Measurements from ENCODE around the gene TEX53.

The TEX53 gene

GRCh38 chr9:114613919-114614318 lies 43.7 kb downstream of the TEX53 start:
- peak overlapping the region; percentile 92 for H3K4me3 ChIP-seq (ENCODE audit: low read length)
- peak overlapping the region; percentile 73; the same call in 1 of the 2 replicates for H3K27ac ChIP-seq (ENCODE audit: low read depth, low read length)
- H3F3A ChIP-seq (ENCODE audit: control insufficient read depth, insufficient read depth): peaks cover 13% of the 10 kb centered on the region
- H3K4me2 ChIP-seq (ENCODE audit: low read length): peak overlapping the region; percentile 89
- H3K9me2 ChIP-seq (replicated peaks; ENCODE audit: control insufficient read depth, low read length): no peaks in the 10 kb centered on the region
- H3K4me1 ChIP-seq (ENCODE audit: control insufficient read depth, low read length): peaks cover 79% of the 10 kb centered on the region
- H3K9me3 ChIP-seq (ENCODE audit: control insufficient read depth, insufficient read depth, low read length): no peaks in the 10 kb centered on the region
- peaks cover 34% of the 10 kb centered on the region for H3K36me3 ChIP-seq (ENCODE audit: control insufficient read depth, low read length)
- H3K27me3 ChIP-seq (ENCODE audit: control insufficient read depth, low read length): no peaks in the 10 kb centered on the region
- no peaks in the 10 kb centered on the region for H4K20me1 ChIP-seq (ENCODE audit: control insufficient read depth, insufficient read depth, low read depth, low read length)
- peaks cover 78% of the 10 kb centered on the region for H3K79me2 ChIP-seq (ENCODE audit: control insufficient read depth, low read length)
- TF ChIP-seq EZH2phosphoT487 (IDR thresholded peaks at IDR 0.05; ENCODE audit: borderline replicate concordance, low read length) (no peak), CTCF (IDR thresholded peaks at IDR 0.05; ENCODE audit: low read depth, low read length, poor library complexity, severe bottlenecking) (no peak)

DNA sequence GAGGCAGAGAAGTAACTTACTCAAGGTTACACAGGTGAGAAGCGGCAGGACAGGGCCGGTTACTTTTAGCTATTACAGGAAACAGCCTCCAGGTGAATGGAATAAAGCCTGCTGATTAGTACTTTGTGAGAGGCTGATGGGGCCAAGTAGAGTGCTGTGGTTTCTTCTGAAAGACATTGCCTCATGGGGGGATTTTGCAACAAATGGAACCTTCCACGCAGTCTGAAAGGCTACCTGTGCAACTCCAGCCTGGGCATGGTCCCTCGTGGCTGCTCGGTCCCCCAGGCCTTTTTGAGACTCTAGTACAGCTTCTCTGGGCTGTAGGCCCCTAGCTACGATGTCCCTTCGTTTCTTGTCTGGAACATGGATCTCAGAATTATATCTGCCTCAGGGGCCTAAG lies 44.5 kb downstream of the TEX53 start:
- TF ChIP-seq EZH2phosphoT487 (IDR thresholded peaks at IDR 0.05; ENCODE audit: borderline replicate concordance, low read length) (no peak), CTCF (IDR thresholded peaks at IDR 0.05; ENCODE audit: low read depth, low read length, poor library complexity, severe bottlenecking) (no peak)
- Histone ChIP-seq H3K27me3 (ENCODE audit: control insufficient read depth, low read length) (no peaks in the 10 kb centered on the region), H3K9me2 (replicated peaks; ENCODE audit: control insufficient read depth, low read length) (no peaks in the 10 kb centered on the region), H3K4me3 (ENCODE audit: low read length) (peak overlapping the region; percentile 92), H3K4me2 (ENCODE audit: low read length) (peak overlapping the region; percentile 89), H4K20me1 (ENCODE audit: control insufficient read depth, insufficient read depth, low read depth, low read length) (no peaks in the 10 kb centered on the region), H3K79me2 (ENCODE audit: control insufficient read depth, low read length) (peaks cover 70% of the 10 kb centered on the region), H3K9me3 (ENCODE audit: control insufficient read depth, insufficient read depth, low read length) (no peaks in the 10 kb centered on the region), H3K36me3 (ENCODE audit: control insufficient read depth, low read length) (peaks cover 26% of the 10 kb centered on the region), H3K4me1 (ENCODE audit: control insufficient read depth, low read length) (peaks cover 76% of the 10 kb centered on the region), H3K27ac (ENCODE audit: low read depth, low read length) (peak overlapping the region; percentile 73), H3F3A (ENCODE audit: control insufficient read depth, insufficient read depth) (peaks cover 13% of the 10 kb centered on the region)

DNA sequence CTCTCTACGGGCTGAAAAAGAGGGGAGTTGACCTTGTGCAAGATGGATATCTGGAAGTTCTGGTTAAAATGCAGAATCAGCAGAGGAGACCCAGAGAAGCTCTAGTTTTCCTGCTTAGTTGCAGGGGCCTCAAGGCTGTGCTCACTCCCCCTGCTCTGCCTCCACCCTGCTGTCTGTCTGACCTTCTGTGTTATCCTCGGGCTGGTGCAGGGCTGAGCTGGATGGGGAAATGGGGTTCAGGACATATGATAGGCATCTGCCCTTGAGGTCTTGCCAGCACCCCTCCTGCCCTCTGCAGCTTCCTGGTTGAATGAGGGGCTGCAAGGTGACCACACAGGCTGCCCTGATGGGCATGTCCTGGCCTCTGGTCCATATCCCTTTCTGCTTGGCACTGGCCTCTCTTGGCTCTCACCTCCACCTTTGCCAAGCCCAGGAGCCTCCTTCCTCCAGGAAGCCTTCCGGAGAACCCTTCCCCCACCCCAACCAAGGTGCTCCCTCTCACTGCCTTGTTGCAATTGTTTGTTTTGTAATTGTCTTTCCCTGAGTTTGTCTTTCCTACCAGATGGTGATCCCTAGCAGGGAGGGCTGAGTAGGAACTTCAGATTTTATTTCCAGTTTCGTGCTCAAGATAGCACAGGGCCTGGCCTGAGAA lies 45.2 kb downstream of the TEX53 start:
- Histone ChIP-seq H3K4me3 (ENCODE audit: low read length) (peak overlapping the region; percentile 92), H4K20me1 (ENCODE audit: control insufficient read depth, insufficient read depth, low read depth, low read length) (no peaks in the 10 kb centered on the region), H3K4me2 (ENCODE audit: low read length) (peak overlapping the region; percentile 89), H3F3A (ENCODE audit: control insufficient read depth, insufficient read depth) (peaks cover 10% of the 10 kb centered on the region), H3K36me3 (ENCODE audit: control insufficient read depth, low read length) (peaks cover 20% of the 10 kb centered on the region), H3K9me2 (replicated peaks; ENCODE audit: control insufficient read depth, low read length) (no peaks in the 10 kb centered on the region), H3K27me3 (ENCODE audit: control insufficient read depth, low read length) (no peaks in the 10 kb centered on the region), H3K79me2 (ENCODE audit: control insufficient read depth, low read length) (peaks cover 63% of the 10 kb centered on the region), H3K27ac (ENCODE audit: low read depth, low read length) (peak overlapping the region; percentile 73), H3K4me1 (ENCODE audit: control insufficient read depth, low read length) (peaks cover 76% of the 10 kb centered on the region), H3K9me3 (ENCODE audit: control insufficient read depth, insufficient read depth, low read length) (no peaks in the 10 kb centered on the region)
- TF ChIP-seq EZH2phosphoT487 (IDR thresholded peaks at IDR 0.05; ENCODE audit: borderline replicate concordance, low read length): no peak
- no peak for TF ChIP-seq CTCF (IDR thresholded peaks at IDR 0.05; ENCODE audit: low read depth, low read length, poor library complexity, severe bottlenecking)
